IMR-90 (cell line): ENCODE data around the gene ATG7. TPM values are rescaled to one million over a fixed set of nuclear protein-coding genes. Genes with fewer than 3 reads are reported as not detected.

Experiments used
- ATAC-seq: fragments of 200-7000 bp; cut with Tn5 transposase; 2 replicates; pipeline ENCODE4 v1.9.1; 2020; ENCODE audit warnings: low read depth, mild to moderate bottlenecking, moderate library complexity
- BruUV-seq: library from RNA; stranded (reverse); fragments of 400-500 nt; replicated peaks from 2 replicates; lab custom pipeline; 2021; lab: Mats Ljungman, UMichigan
- CTCF ChIA-PET: fragments of 300-600 bp; formaldehyde crosslinking; extraction: SDS; loops from one replicate; lab custom pipeline; 2021; ENCODE audit warnings: antibody characterized with exemption; lab: Yijun Ruan, JAX
- POLR2A ChIA-PET: fragments of 300-600 bp; sonication (Branson Sonifier 250); formaldehyde crosslinking; loops from one replicate; lab custom pipeline; 2022; ENCODE audit warnings: antibody characterized with exemption; ENCODE audit not compliant: unreplicated experiment; lab: Charles Lee
- DNase-seq: peaks from one replicate; pipeline ENCODE4 v3.0.0; 2013
- H2AFZ ChIP-seq: replicated peaks from 2 replicates; pipeline ENCODE3; 2013; ENCODE audit warnings: low read length, mild to moderate bottlenecking; ENCODE audit not compliant: poor library complexity
- H2AK5ac ChIP-seq: 2 replicates; pipeline ENCODE4 v1.6.1; 2013; ENCODE audit warnings: low read depth, low read length, inconsistent platforms
- H2AK9ac ChIP-seq: replicated peaks from 2 replicates; pipeline ENCODE3; 2013; ENCODE audit warnings: mild to moderate bottlenecking, low read depth, low read length, moderate library complexity; ENCODE audit not compliant: poor library complexity
- H2BK120ac ChIP-seq: 2 replicates; pipeline ENCODE4 v1.6.1; 2013; ENCODE audit warnings: low read depth, low read length, inconsistent platforms
- H2BK15ac ChIP-seq: 3 replicates; pipeline ENCODE4 v1.6.1; 2013; ENCODE audit warnings: low read depth, low read length, inconsistent platforms
- H2BK20ac ChIP-seq: 2 replicates; pipeline ENCODE4 v1.6.1; 2013; ENCODE audit warnings: low read depth, mild to moderate bottlenecking, inconsistent platforms, low read length, moderate library complexity
- H2BK5ac ChIP-seq: 2 replicates; pipeline ENCODE4 v1.6.1; 2013; ENCODE audit warnings: mild to moderate bottlenecking, low read depth, low read length, inconsistent platforms; ENCODE audit not compliant: poor library complexity, severe bottlenecking
- H3K14ac ChIP-seq: replicated peaks from 2 replicates; pipeline ENCODE4 v1.6.1; 2013; ENCODE audit warnings: low read depth, low read length, inconsistent platforms
- H3K18ac ChIP-seq: 2 replicates; pipeline ENCODE4 v1.6.1; 2013; ENCODE audit warnings: low read depth, low read length, control low read depth
- H3K23ac ChIP-seq: 2 replicates; pipeline ENCODE4 v1.6.1; 2013; ENCODE audit warnings: low read depth, low read length, inconsistent platforms
- H3K27ac ChIP-seq: 2 replicates; pipeline ENCODE4 v1.5.1; 2013; ENCODE audit warnings: mild to moderate bottlenecking, control low read depth, low read length; ENCODE audit not compliant: insufficient read depth
- H3K27me3 ChIP-seq: 2 replicates; pipeline ENCODE4 v1.6.1; 2013; ENCODE audit warnings: low read length; ENCODE audit not compliant: control insufficient read depth, insufficient read depth
- H3K36me3 ChIP-seq: 2 replicates; pipeline ENCODE4 v1.6.1; 2013; ENCODE audit warnings: low read length, mixed read lengths; ENCODE audit not compliant: control insufficient read depth, insufficient read depth
- H3K4ac ChIP-seq: 2 replicates; pipeline ENCODE4 v1.6.1; 2013; ENCODE audit warnings: low read depth, low read length, inconsistent platforms
- H3K4me1 ChIP-seq: 2 replicates; pipeline ENCODE4 v1.6.1; 2013; ENCODE audit warnings: low read length, mixed read lengths; ENCODE audit not compliant: control insufficient read depth, insufficient read depth
- H3K4me2 ChIP-seq: 2 replicates; pipeline ENCODE4 v1.6.1; 2013; ENCODE audit warnings: low read depth, mild to moderate bottlenecking, control low read depth, low read length, moderate library complexity
- H3K4me3 ChIP-seq: 2 replicates; pipeline ENCODE4 v1.5.1; 2013; ENCODE audit warnings: low read depth, mild to moderate bottlenecking, control low read depth, low read length, moderate library complexity; ENCODE audit not compliant: insufficient read depth
- H3K56ac ChIP-seq: 2 replicates; pipeline ENCODE4 v1.6.1; 2013; ENCODE audit warnings: low read length, inconsistent platforms; ENCODE audit not compliant: insufficient read depth; ENCODE audit errors: extremely low read depth
- H3K79me1 ChIP-seq, 2 experiments: 2 replicates each; pipeline ENCODE4 v1.6.1; 2013; ENCODE audit warnings: low read length in 2 of 2, inconsistent platforms in 1 of 2, low read depth in 1 of 2
- H3K9ac ChIP-seq: 2 replicates; pipeline ENCODE4 v1.6.1; 2013; ENCODE audit warnings: low read depth, low read length, control low read depth
- H3K9me1 ChIP-seq: 2 replicates; pipeline ENCODE4 v1.6.1; 2013; ENCODE audit warnings: low read length, inconsistent platforms; ENCODE audit not compliant: insufficient read depth
- H3K9me3 ChIP-seq: 2 replicates; pipeline ENCODE4 v1.6.1; 2013; ENCODE audit warnings: low read length; ENCODE audit not compliant: control insufficient read depth, insufficient read depth
- H4K20me1 ChIP-seq: 2 replicates; pipeline ENCODE4 v1.6.1; 2013; ENCODE audit warnings: low read length, inconsistent platforms; ENCODE audit not compliant: insufficient read depth
- H4K5ac ChIP-seq: 2 replicates; pipeline ENCODE4 v1.6.1; 2013; ENCODE audit warnings: mild to moderate bottlenecking, low read depth, low read length, control low read depth
- H4K8ac ChIP-seq, 2 experiments: 2 replicates each; pipeline ENCODE4 v1.6.1; 2013; ENCODE audit warnings: low read depth in 2 of 2, low read length in 2 of 2, control low read depth in 1 of 2, inconsistent platforms in 1 of 2
- H4K91ac ChIP-seq: 2 replicates; pipeline ENCODE4 v1.6.1; 2013; ENCODE audit warnings: low read depth, low read length, inconsistent platforms; ENCODE audit not compliant: insufficient read depth
- FOS ChIP-seq: fragments of 150-350 bp; IDR thresholded peaks from 2 replicates; pipeline ENCODE4 v1.6.1; 2016; ENCODE audit warnings: low read depth, low read length
- MAFK ChIP-seq: IDR thresholded peaks from 2 replicates; pipeline ENCODE4 v1.6.1; 2012; ENCODE audit warnings: low read depth, low read length, improper control_type of control experiment
- MAZ ChIP-seq: IDR thresholded peaks from 2 replicates; pipeline ENCODE4 v1.6.1; 2012; ENCODE audit warnings: low read depth, mild to moderate bottlenecking, low read length, improper control_type of control experiment, moderate library complexity, borderline replicate concordance
- MXI1 ChIP-seq: IDR thresholded peaks from 2 replicates; pipeline ENCODE4 v1.6.1; 2012; ENCODE audit warnings: low read depth, mild to moderate bottlenecking, low read length, moderate library complexity, borderline replicate concordance
- NFE2L2 ChIP-seq: fragments of 150-350 bp; IDR thresholded peaks from 2 replicates; pipeline ENCODE4 v1.6.1; 2016; ENCODE audit warnings: low read depth, mild to moderate bottlenecking, low read length
- POLR2A ChIP-seq: IDR thresholded peaks from 2 replicates; pipeline ENCODE4 v1.6.1; 2012; ENCODE audit warnings: mild to moderate bottlenecking, low read depth, low read length
- RAD21 ChIP-seq: IDR thresholded peaks from 2 replicates; pipeline ENCODE4 v1.6.1; 2012; ENCODE audit warnings: low read length, improper control_type of control experiment
- RCOR1 ChIP-seq: IDR thresholded peaks from 2 replicates; pipeline ENCODE4 v1.6.1; 2012; ENCODE audit warnings: mild to moderate bottlenecking, low read length, improper control_type of control experiment; ENCODE audit not compliant: insufficient replicate concordance
- RFX5 ChIP-seq: IDR thresholded peaks from 2 replicates; pipeline ENCODE4 v1.8.0; 2012; ENCODE audit warnings: low read depth, mild to moderate bottlenecking, low read length, moderate library complexity
- SMC3 ChIP-seq: fragments of 150-350 bp; IDR thresholded peaks from 2 replicates; pipeline ENCODE4 v1.6.1; 2016; ENCODE audit warnings: low read depth, mild to moderate bottlenecking, antibody characterized with exemption, low read length, moderate library complexity
- USF2 ChIP-seq: fragments of 150-350 bp; IDR thresholded peaks from 2 replicates; pipeline ENCODE4 v1.6.1; 2017; ENCODE audit warnings: mild to moderate bottlenecking, antibody characterized with exemption, low read length, low read depth
- WGBS, 2 experiments: methylation state at CpG; one replicate each; pipeline versions ENCODE4 v1.1.5 to v1.1.7; 2013; ENCODE audit warnings: missing lambda C conversion rate in 2 of 2; ENCODE audit not compliant: insufficient read length in 1 of 2; ENCODE audit errors: extremely low coverage in 2 of 2; 5-methylcytosine and 5-hydroxymethylcytosine counted together
- dilution Hi-C: fragments of 300-500 bp; cut with HindIII; formaldehyde crosslinking; loops from one replicate; pipeline ENCODE4 v1.14.3; 2018; ENCODE audit warnings: low sequenced_read_pairs; ENCODE audit not compliant: unreplicated experiment
- in situ Hi-C: fragments of 300-500 bp; cut with MboI; formaldehyde crosslinking; loops from 3 replicates; pipeline ENCODE4 v1.14.3; 2019; ENCODE audit warnings: low sequenced_read_pairs, inconsistent platforms, mixed read lengths
- intact Hi-C: fragments of 100-400 bp; cut with micrococcal nuclease; formaldehyde crosslinking; loops from 2 replicates; pipeline ENCODE4 v1.10.0; 2022
- polyA plus RNA-seq, 3 experiments: library from polyadenylated mRNA; depleted of rRNA; stranded (reverse); fragments of >200 nt; gene quantifications; 2 replicates each; pipeline ENCODE4 v1.2.3, GENCODE V29; 2012; ENCODE audit warnings: low replicate concordance in 1 of 3
- total RNA-seq: library from RNA; depleted of rRNA; stranded (reverse); fragments of >200 nt; gene quantifications from 2 replicates; pipeline ENCODE4 v1.2.3, GENCODE V29; 2012
- TF ChIP-seq, protein P1 (sequence below): conservative IDR thresholded peaks from 2 replicates; pipeline ENCODE4 v1.5.1; 2012; ENCODE audit warnings: mild to moderate bottlenecking, low read depth, low read length, improper control_type of control experiment

The ATG7 gene
- total and polyA plus RNA-seq, 2 of the 4 experiments (the other 2 are of a cell fraction), result 15.6 to 51.4 TPM

DNA sequence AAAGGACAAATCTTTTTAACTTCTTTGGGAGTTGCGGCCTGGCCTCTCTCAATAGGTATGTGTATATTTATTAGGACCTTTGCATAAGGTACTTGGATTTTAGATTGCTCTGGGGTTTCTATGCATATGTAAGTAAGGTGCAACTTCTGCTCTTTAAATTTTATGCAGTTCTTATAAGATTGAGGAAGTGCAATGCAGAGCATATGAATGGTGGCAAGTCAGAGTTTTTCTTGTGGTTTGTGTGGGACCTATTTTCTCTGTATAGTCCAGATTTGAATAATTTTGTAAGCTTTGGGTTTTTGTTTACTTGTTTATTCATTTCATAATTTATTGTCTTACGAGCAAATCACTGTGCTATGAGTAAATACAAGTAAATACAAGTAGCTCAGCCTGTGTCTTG is 101.5 kb downstream of the ATG7 start:
- H3K27ac ChIP-seq, result no peak overlapping the region
- no peak overlapping the region for H3K14ac ChIP-seq
- H3K27me3 ChIP-seq, result no peaks in the 10 kb centered on the region
- CTCF ChIA-PET, result interaction anchor here (0.9 kb wide), 1 partner anchor 135 kb away, joined by 3 read pairs; no protein-coding TSS in a partner anchor
- H3K4me1 ChIP-seq, result no peaks in the 10 kb centered on the region
- H3K56ac ChIP-seq, result no peak overlapping the region
- intact Hi-C loops (no loop called here), in situ Hi-C loops (loop anchor here (10.0 kb wide), 1 partner anchor 461 kb away; no protein-coding TSS in a partner anchor), dilution Hi-C loops (no loop called here)
- H2AFZ ChIP-seq, result no peak overlapping the region
- BruUV-seq, result no TSS peak
- no peak overlapping the region for H3K18ac ChIP-seq
- no peak overlapping the region for H2BK5ac ChIP-seq
- DNase-seq, result no peak
- no CpG with 5 or more reads among the region's 2 CpGs for WGBS, 2 experiments
- H3K9me1 ChIP-seq, result no peaks in the 10 kb centered on the region; the same call in 1 of the 2 replicates
- H4K8ac ChIP-seq, result no peak overlapping the region
- no peak overlapping the region for H2AK9ac ChIP-seq
- no peak overlapping the region for H3K4ac ChIP-seq
- no peaks in the 10 kb centered on the region for H4K20me1 ChIP-seq
- no peak overlapping the region for H2BK120ac ChIP-seq
- TF ChIP-seq RFX5, result no peak
- TF ChIP-seq USF2, result no peak
- TF ChIP-seq SMC3, result no peak
- TF ChIP-seq RAD21, result no peak
- TF ChIP-seq NFE2L2, result no peak
- TF ChIP-seq RCOR1, result no peak
- TF ChIP-seq FOS, result no peak
- no peak for TF ChIP-seq MXI1
- no peak for TF ChIP-seq MAFK
- no peak for TF ChIP-seq POLR2A
- TF ChIP-seq, protein P1, sequence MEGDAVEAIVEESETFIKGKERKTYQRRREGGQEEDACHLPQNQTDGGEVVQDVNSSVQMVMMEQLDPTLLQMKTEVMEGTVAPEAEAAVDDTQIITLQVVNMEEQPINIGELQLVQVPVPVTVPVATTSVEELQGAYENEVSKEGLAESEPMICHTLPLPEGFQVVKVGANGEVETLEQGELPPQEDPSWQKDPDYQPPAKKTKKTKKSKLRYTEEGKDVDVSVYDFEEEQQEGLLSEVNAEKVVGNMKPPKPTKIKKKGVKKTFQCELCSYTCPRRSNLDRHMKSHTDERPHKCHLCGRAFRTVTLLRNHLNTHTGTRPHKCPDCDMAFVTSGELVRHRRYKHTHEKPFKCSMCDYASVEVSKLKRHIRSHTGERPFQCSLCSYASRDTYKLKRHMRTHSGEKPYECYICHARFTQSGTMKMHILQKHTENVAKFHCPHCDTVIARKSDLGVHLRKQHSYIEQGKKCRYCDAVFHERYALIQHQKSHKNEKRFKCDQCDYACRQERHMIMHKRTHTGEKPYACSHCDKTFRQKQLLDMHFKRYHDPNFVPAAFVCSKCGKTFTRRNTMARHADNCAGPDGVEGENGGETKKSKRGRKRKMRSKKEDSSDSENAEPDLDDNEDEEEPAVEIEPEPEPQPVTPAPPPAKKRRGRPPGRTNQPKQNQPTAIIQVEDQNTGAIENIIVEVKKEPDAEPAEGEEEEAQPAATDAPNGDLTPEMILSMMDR, result no peak
- no peak for TF ChIP-seq MAZ
- no peak for ATAC-seq
- H3K23ac ChIP-seq, result no peak overlapping the region
- no peak overlapping the region for H2BK15ac ChIP-seq
- H3K36me3 ChIP-seq, result peaks cover 2% of the 10 kb centered on the region
- POLR2A ChIA-PET, result no interaction called here
- H3K4me3 ChIP-seq, result no peak overlapping the region
- no peak overlapping the region for H4K91ac ChIP-seq
- H3K79me1 ChIP-seq, result no peaks in the 10 kb centered on the region
- no peak overlapping the region for H3K4me2 ChIP-seq
- H2BK20ac ChIP-seq, result no peak overlapping the region
- H4K5ac ChIP-seq, result no peak overlapping the region
- no peak overlapping the region for H3K9ac ChIP-seq
- no peak overlapping the region for H2AK5ac ChIP-seq
- no peaks in the 10 kb centered on the region for H3K9me3 ChIP-seq
